Mucosa of descending colon (tissue), 3 donors: ENCODE results near the gene AICDA. TPM values are rescaled to one million over a fixed set of nuclear protein-coding genes. Genes with fewer than 3 reads are reported as not detected.
"Not testable (repeated sequence)": the region's sequence is repeated elsewhere in the genome, so short reads cannot be mapped to it uniquely, and the experiment has no call there.

Experiments
- ATAC-seq: fragments of 200-7000 bp; cut with Tn5 transposase; one replicate; pipeline ENCODE4 v1.9.1; 2020; ENCODE audit warnings: mild to moderate bottlenecking, moderate library complexity
- DNase-seq, 3 donors: peaks; one replicate each; pipeline ENCODE4 v3.0.0-alpha.2; 2020
- H3K36me3 ChIP-seq: fragments of 200-600 bp; one replicate; pipeline ENCODE4 v1.8.0; 2021; ENCODE audit warnings: low read depth, mild to moderate bottlenecking
- H3K4me1 ChIP-seq: fragments of 200-600 bp; one replicate; pipeline ENCODE4 v1.8.0; 2021; ENCODE audit warnings: low read depth, mild to moderate bottlenecking
- H3K4me3 ChIP-seq: fragments of 200-600 bp; one replicate; pipeline ENCODE4 v1.8.0; 2021; ENCODE audit warnings: mild to moderate bottlenecking
- H3K9me3 ChIP-seq: fragments of 200-600 bp; one replicate; pipeline ENCODE4 v1.8.0; 2021; ENCODE audit warnings: mild to moderate bottlenecking
- intact Hi-C, 2 donors: fragments of 100-400 bp; cut with DNase I in 1 of 2; cut with micrococcal nuclease in 1 of 2; formaldehyde crosslinking; loops; one replicate each; pipeline versions ENCODE4 v1.11.0 to v1.11.1; 2022; cut with DNase I, micrococcal nuclease
- total RNA-seq, 3 donors: library from RNA; stranded (reverse); fragmentation: NEBNext Ultra II Directional in 2 of 3; extraction: Animal tissue kit (Norgen Biotek cat#: 25700) in 2 of 3; gene quantifications; one replicate each; pipeline versions ENCODE4 v1.2.1 to v1.2.4, GENCODE V29; 2021 to 2023
- TF ChIP-seq, protein P1 (sequence below): fragments of 200-600 bp; IDR thresholded peaks from one replicate; pipeline ENCODE4 v1.8.0; 2022; ENCODE audit warnings: antibody characterized with exemption, mild to moderate bottlenecking
- donor health status: DM: no; HTN: no; CAD: no; lungs with moderate emphysema.
- donor health status: DM: no; HTN: no; CAD: no.
- donor health status: DM: no; HTN: yes; CAD: no.

The AICDA gene
- total RNA-seq, 3 donors from 2014 or later = not detected

GRCh38 chr12:8637666-8638065 is 25.0 kb upstream of the AICDA start:
- Histone ChIP-seq H3K9me3 (no peaks in the 10 kb centered on the region), H3K4me3 (no peak overlapping the region), H3K36me3 (no peaks in the 10 kb centered on the region), H3K4me1 (no peaks in the 10 kb centered on the region)
- TF ChIP-seq, protein P1, sequence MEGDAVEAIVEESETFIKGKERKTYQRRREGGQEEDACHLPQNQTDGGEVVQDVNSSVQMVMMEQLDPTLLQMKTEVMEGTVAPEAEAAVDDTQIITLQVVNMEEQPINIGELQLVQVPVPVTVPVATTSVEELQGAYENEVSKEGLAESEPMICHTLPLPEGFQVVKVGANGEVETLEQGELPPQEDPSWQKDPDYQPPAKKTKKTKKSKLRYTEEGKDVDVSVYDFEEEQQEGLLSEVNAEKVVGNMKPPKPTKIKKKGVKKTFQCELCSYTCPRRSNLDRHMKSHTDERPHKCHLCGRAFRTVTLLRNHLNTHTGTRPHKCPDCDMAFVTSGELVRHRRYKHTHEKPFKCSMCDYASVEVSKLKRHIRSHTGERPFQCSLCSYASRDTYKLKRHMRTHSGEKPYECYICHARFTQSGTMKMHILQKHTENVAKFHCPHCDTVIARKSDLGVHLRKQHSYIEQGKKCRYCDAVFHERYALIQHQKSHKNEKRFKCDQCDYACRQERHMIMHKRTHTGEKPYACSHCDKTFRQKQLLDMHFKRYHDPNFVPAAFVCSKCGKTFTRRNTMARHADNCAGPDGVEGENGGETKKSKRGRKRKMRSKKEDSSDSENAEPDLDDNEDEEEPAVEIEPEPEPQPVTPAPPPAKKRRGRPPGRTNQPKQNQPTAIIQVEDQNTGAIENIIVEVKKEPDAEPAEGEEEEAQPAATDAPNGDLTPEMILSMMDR = no peak
- intact Hi-C loops = no loop called here
- DNase-seq (no peak), ATAC-seq (no peak)

- H3K4me1 ChIP-seq = no peaks in the 10 kb centered on the region
- DNase-seq = no peak
- no peak for ATAC-seq
- TF ChIP-seq, protein P1 = no peak
- intact Hi-C loops = no loop called here
- H3K4me3 ChIP-seq = no peak overlapping the region
- H3K36me3 ChIP-seq = no peaks in the 10 kb centered on the region
- H3K9me3 ChIP-seq = no peaks in the 10 kb centered on the region
Observed at GRCh38 chr12:8637244-8637643, 24.6 kb upstream of the AICDA start.

- Histone ChIP-seq H3K4me3 (no peak overlapping the region), H3K9me3 (no peaks in the 10 kb centered on the region), H3K36me3 (no peaks in the 10 kb centered on the region), H3K4me1 (no peaks in the 10 kb centered on the region)
- intact Hi-C loops = no loop called here
- TF ChIP-seq, protein P1 = no peak
- DNase-seq = no peak
- ATAC-seq = no peak
Observed at GRCh38 chr12:8636581-8636980, 23.9 kb upstream of the AICDA start.

DNA sequence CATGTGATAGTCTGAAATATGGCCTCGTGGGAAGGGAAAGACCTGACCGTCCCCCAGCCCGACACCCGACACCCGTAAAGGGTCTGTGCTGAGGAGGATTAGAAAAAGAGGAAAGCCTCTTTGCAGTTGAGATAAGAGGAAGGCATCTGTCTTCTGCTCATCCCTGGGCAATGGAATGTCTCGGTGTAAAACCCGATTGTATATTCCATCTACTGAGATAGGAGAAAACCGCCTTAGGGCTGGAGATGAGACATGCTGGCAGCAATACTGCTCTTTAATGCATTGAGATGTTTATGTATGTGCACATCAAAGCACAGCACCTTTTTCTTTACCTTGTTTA is 23.3 kb upstream of the AICDA start:
- DNase-seq, H3K4me3 ChIP-seq, H3K4me1 ChIP-seq, ATAC-seq, H3K36me3 ChIP-seq, intact Hi-C loops, H3K9me3 ChIP-seq: not testable (repeated sequence)

DNA sequence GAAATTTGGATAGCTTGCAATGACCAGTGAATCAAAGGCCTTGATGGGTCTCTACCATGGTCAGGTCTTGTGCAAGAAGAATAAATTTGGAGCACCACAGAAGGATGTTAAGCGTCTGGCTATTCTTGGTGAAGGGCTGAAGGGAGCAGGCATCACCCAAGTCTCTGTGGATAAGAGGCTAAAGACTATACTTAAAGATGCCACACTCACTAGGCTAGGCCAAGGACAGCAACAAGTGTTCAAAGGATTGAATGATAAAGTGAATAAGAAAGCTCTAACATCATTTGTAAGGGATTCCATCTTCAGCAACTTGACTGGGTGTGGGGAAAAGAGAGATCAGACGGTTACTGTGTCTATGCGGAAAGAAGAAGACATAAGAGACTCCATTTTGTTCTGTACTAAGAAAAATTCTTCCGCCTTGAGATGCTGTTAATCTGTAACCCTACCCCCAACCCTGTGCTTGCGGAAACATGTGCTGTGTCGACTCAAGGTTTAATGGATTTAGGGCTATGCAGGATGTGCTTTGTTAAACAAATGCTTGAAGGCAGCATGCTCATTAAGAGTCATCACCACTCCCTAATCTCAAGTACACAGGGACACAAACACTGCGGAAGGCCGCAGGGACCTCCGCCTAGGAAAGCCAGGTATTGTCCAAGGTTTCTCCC is 22.8 kb upstream of the AICDA start:
- H3K9me3 ChIP-seq, intact Hi-C loops, H3K4me3 ChIP-seq, ATAC-seq, H3K4me1 ChIP-seq, DNase-seq, H3K36me3 ChIP-seq: not testable (repeated sequence)

DNA sequence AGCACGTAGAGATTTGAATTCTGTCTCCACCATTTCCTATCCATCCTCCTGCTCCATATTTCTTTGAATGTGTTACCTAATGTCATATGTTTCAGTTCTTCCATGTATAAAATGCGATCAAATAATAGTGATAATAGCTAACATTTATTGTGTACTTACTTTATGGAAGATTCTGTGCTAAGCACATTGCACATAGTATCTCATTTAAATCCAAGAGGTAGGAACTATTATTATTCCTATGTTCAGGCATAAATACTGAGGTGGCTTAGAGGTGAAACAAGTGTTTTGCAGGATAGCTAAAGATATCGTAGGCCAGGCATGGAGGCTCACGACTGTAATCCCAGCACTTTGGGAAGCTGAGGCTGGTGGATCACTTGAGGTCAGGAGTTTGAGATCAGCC is 17.5 kb upstream of the AICDA start:
- Histone ChIP-seq H3K4me1 (no peaks in the 10 kb centered on the region), H3K36me3 (no peaks in the 10 kb centered on the region), H3K4me3 (no peak overlapping the region), H3K9me3 (no peaks in the 10 kb centered on the region)
- intact Hi-C loops = no loop called here
- DNase-seq = no peak
- TF ChIP-seq, protein P1 = no peak
- no peak for ATAC-seq

DNA sequence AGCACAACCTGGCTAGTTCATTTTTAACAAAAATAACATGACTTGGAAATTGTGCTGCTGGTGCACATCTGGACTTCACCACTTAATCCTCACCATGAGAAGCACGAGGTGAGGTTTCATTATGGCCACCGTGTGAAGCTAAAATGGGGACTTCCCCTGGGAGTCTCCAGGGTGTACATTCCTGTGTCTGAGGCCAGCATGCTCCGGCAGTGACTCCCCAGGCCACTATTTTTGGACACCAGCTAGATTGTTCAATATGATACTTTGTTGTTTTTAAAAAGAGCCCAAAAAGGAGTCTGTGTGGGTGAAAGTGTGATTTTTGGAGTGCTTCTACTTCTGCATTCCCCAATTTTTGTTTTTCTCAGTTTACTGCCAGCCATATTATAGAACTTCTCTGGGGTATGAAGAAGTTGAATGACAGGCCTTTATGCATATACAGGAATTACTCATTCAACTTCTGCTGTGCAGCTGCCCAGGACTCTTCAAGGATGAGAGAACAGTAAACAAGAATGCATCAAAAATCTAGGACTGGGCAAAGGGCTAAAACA is 16.9 kb upstream of the AICDA start:
- DNase-seq = no peak
- TF ChIP-seq, protein P1 = no peak
- ATAC-seq = no peak
- H3K36me3 ChIP-seq = no peaks in the 10 kb centered on the region
- H3K9me3 ChIP-seq = no peaks in the 10 kb centered on the region
- H3K4me1 ChIP-seq = no peaks in the 10 kb centered on the region
- intact Hi-C loops = no loop called here
- H3K4me3 ChIP-seq = no peak overlapping the region
